Fibroblast of the conjunctiva (primary cell): ENCODE results near the gene LIMK1.
"Not testable (repeated sequence)": the region's sequence is repeated elsewhere in the genome, so short reads cannot be mapped to it uniquely, and the experiment has no call there.

Experiments
- DNase-seq: peaks from one replicate; pipeline ENCODE4 v3.0.0-alpha.2; 2010; ENCODE audit warnings: low read depth

Gene LIMK1

DNA sequence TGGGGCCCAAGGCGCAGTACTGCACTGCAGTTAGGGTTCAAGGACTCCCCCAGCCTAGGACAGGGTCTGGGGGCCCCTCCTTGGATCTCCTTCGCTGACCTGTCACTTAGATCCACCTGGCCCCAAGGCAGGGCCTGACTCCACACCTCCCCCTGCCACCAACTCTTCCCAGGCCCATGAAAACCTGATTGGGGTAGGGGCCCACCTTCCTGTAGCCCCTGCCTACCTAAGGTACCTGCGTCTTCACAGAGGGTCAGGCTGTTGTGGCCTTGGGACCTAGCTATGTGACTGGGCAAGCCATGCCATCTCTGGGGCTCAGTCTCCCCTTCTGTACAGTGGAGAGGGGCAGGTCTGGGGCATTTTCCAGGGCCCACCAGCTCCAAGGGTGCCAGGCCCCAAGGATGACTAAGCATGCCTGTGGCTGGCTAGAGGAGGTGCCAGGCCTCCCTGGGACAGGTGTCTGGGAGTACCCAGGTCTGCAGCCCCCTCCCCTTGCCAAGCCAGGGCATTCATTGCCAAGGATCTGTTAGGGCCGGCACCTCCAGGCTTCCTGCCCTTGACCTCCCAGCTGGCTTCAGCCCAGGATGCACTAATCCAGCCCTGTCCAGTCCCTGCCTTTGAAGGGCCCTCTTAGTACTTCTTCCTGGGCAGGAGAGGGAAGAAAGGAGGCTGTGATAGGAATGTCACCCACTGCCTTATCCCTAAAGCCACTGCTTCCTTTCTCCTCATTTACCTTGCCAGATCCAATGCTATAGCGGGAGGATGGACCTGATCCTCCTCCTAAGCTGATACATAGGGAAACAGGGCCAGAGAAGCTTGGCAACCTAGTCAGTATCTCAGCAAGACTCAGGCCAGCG is 1.3 kb downstream of the LIMK1 start:
- no peak for DNase-seq

DNA sequence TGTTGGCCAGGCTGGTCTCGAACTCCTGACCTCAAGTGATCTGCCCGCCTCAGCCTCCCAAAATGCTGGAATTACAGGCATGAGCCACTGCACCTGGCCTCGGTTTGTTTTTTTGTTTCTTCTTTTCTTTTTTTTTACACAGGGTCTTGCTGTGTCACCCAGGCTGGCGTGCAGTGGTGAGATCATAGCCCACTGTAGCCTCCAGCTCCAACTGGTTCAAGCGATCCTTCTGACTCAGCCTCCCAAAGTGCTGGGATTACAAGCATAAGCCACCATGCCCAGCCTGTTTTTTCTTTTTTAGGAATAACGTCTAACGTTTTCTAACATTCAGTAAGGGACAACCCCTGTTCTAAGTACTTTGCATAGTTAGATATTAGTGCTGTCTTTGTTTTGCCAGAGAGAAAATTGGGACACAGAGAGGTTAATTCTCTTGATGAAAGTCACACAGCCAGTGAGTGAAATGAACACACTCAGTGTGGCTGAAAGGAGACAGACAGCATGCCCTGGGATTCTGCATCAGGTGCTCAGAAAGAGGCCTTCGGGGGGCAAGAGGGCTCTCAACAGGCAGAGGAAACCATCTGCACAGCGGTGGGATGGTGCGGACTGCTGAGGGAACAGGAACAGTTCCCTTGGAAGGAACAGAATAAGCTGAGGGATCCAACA is 4.3 kb downstream of the LIMK1 start:
- DNase-seq = no peak

DNA sequence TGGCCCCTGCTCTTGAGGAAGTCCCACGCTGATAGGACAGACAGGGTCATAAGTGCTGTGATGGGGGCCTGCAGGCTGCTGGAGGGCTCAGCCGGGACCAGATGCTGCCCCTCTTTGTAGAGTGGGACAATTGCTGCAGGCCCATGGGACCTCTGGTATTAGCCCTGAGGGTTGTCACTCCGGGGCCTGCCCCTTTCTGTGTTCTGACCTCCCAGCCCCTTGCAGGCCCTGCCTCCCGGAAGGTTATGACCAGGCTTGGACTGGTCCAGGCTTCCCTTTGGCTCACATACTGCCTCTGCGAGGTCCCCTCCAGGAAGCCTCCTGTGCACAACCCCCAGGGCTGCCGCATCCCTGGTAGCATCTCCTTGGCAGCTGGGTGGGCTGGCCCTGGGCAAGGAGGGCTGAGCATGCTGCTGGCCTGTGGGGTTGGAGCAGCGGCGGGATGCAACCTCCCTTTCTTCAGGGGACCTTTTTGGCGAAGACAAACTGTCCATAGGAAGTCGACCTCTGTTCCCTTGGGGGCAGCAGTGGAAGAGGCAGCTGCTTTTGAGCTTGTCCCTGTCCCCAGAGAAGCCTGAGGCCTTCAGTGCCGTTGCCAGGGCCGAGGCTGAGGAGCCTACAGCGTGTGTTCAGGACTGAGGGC is 8.8 kb downstream of the LIMK1 start:
- DNase-seq = no peak

DNA sequence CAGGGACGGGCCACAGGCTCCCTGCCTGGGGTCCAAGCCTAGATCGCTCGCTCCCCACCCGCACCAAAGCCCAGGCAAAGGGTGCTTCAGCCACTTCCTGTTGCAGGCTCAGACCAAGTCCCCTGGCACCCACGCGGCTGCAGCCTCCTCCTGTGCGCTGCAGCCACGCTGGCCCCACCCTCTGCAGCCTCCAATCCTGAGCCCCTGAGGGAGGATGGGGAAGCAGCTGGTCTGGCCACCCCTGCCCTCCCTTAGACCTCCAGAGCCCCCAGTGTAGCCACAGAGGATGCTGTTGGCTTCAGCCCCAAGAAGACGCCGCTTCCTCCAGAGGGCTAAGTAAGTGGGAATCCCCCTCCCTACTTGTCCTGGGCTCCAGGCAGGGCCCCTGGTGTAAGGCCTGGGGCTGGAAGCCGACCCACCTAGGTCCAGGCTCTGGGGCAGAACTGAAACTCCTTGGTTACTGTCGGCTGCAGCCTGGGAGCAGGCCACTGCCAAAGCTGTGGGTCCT is 9.4 kb downstream of the LIMK1 start:
- DNase-seq = no peak

DNA sequence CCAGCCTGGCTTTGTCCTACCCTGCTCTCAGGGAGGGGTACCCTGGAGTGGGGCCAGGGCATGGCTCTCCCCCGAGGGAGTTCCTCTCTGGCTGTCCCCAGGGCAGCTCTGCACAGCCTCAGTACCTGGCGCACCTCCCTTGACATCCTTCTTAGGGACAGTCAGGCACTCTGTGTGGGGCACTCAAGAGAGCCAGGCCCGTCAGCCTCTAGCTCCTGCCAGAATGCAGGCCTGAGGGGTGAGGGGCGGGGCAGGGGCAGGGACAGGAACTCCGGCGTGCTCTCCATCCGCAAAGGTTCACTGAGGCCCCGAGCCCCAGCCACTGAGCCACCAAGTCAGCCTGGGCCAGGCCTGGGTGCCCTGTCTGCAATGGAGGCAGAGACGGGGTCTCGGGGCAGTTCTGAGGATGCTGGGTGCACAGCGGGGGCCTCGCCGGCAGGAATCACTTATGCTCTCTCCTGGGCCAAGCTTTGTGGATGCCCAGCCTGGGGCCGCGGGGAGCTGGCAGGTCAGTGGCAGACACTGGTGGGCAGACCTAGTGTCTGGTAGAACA is 10.1 kb downstream of the LIMK1 start:
- DNase-seq = no peak

DNA sequence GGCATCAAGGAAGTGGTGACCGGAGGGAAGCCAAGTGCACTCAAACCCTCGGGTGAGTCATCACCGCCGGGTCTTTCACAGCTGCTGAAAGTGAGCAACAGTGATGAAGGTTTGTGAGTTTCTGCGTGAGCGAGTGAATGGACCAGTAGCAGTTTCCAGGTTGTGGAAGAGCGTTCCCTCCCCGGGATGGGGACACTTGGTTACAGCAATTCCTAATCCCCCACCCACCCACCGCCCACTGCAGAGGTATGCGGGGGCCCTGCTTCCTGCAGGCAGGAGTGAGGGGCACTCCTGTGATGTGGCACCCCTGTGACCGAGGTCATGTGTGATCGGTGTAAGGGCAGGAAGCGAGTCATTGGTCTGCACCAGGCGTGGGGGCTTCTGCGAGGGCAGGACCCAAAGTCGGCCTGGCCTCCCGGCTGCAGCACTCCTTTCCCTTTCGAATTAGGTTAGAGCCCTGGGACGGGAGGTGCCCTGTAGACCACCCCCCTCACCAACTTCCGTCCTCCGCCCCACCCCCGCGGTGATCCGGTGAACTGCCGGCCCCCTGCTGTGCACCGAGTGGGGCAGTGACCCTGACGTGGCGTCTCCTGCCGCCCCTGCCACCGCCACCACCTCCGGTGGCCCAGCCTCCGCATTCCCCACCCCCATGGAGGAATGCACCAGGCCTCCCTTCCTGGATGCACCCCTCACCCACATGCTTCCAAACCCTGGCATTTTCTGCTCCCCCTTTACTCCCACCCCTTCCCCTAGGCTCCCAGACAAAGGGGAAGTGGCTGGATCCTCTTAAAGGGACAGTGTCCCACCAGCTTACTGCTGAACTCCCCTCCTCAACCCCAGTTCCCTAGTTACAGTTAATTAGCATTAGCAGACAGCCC is 10.9 kb downstream of the LIMK1 start:
- DNase-seq = peak; percentile 65

DNA sequence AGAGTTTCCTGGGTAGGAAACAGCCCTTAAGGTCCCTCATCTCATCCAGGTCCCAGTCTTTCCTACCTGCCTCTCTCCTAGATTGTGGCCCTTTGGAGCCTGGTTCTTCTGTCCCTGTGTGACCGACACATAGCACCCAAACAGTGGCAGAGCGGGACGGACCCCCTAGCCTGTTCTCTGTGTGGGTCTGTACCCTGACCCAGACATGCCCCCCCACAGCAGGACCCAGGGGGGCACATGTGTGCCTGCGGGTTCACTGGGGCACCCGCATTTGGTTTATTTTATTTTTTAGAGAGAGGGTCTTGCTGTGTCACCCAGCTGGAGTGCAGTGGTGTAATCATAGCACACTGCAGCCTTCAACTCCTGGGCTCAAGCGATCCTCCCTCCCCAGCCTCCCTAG is 11.5 kb downstream of the LIMK1 start:
- DNase-seq = no peak

DNA sequence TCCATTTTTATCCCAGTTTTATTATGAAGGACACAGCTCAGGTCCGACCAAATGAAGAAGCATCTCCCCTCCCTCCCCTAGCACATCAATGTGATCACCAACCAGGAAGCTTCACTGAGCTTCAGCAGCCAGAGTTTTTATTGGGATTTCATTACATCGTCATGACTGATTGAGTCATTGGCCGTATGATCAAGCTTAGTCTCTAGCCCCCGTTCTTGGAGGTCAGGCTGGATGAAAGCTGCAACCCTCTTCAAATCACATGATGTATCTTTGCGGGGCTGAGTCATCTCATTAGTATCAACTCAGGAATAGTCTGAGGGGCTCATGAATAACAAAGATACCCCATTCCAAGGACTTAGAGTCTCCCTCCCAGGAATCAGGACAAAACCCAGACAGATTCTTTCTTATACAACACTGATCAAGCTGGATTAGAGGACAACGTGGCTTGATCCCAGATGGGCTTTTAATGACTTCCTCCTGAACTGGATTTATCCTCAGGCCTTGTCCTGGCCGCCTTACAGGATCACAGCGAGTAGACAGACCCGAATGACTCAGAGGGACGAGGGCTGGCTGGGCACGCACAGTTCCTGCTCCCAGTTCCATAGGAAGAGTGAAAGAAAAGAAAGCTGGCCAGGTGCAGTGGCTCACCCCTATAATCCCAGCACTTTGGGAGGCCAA is 14.5 kb downstream of the LIMK1 start:
- peak; percentile 79 for DNase-seq

DNA sequence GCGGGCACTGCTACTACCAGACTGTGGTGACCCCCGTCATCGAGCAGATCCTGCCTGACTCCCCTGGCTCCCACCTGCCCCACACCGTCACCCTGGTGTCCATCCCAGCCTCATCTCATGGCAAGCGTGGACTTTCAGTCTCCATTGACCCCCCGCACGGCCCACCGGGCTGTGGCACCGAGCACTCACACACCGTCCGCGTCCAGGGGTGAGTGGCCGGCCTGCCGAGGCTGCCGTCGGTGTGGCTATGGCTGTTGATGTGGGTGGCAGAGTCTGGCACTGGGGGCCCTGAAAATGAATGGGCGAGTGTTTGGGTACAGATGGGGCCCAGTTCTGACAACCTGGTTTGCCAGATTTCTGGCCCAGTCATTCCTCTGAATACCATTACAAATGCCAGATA is 15.4 kb downstream of the LIMK1 start:
- DNase-seq = no peak

DNA sequence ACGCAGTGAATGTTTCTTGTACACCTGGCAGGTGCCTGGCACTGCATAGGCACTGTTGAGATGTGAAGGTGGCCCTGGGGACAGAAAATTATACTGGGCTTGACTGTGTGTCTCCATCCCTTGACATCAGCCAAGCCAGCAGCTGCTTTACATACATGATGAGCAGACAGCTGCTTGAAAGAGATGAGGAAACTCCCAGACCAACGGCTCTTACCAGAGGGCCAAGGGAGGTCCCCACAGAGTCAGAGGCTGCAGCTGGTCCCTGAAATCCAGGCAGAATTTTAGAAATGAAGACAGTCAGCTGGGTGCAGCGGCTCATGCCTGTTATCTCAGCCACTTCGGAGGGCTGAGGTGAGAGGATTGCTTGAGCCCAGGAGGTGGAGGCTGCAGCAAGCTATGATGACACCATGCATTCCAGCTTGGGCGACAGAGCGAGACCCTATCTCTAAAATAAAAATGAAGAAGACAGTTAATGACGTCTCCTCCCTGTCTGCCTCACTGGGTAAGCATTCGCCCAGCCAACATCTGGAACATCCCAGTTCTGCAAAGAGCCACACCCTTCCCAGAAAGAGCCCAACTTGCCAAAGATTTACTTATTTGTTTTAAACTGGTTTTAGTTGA is 17.6 kb downstream of the LIMK1 start:
- DNase-seq = peak; percentile 13

DNA sequence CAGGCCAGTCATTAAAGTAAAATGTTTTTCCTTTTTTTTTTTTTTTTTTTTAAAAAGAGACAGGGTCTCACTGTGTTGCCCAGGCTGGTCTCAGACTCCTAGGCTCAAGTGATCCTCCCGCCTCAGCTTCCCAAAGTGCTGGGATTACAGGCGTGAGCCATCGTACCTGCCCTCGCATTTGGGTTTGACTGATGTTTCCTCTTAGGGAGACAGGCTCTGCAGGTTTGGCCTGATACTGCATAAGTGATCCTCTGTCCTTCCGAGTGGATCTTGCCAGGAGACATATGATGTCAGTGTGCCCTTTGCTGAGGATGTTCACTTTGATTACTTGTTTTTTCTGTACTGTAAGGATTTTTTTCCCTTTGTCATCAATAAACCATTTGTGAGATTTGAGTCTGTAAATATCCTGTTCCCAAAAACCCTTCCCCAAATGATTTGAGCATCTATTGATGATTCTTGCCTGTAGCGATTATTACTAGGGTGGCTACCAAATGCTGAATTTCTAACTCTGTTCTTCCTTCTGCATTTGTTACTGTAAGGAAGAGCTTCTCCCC is 19.7 kb downstream of the LIMK1 start:
- DNase-seq = no peak

DNA sequence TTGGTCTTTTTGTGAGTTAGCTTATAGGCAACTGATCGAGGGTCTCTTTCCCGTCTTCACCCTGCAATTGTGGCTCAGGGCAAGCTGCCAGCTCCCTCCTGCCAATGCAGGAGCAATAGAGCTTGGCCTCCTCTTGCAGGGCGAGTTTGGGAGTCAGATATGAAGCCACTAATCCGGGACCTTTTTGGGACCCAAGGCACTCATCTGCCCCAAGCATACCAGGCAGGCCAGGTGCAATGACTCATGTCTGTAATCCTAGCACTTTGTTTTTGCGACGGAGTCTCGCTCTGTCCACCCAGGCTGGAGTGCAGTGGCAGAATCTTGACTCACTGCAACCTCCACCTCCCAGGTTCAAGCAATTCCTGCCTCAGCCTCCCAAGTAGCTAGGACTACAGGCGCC is 21.1 kb downstream of the LIMK1 start:
- DNase-seq = no peak

DNA sequence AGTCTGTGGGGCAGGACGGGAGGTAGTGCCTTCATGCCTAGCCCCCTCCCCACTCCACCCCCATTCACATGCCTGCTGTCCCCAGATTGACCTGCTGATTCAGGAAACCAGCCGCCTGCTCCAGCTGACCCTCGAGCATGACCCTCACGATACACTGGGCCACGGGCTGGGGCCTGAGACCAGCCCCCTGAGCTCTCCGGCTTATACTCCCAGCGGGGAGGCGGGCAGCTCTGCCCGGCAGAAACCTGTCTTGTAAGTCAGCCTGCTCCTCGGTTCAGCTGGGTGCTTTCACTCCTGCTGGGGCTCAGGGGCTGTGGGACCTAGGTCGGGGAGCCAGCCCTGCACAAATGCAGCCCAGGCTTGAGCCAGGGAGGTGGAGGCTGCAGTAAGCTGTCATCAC is 22.4 kb downstream of the LIMK1 start:
- DNase-seq = no peak

DNA sequence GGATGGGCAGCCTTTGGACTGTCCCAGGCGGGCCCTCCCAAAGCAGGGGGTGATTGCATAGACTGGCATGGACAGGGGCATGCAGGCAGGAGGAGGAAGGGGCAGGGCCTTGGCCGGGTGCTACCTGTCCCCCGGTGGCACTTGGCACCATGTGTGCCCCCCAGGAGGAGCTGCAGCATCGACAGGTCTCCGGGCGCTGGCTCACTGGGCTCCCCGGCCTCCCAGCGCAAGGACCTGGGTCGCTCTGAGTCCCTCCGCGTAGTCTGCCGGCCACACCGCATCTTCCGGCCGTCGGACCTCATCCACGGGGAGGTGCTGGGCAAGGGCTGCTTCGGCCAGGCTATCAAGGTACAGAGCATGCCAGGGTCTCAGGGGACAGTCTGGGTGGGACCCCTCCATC is 23.2 kb downstream of the LIMK1 start:
- DNase-seq = no peak

DNA sequence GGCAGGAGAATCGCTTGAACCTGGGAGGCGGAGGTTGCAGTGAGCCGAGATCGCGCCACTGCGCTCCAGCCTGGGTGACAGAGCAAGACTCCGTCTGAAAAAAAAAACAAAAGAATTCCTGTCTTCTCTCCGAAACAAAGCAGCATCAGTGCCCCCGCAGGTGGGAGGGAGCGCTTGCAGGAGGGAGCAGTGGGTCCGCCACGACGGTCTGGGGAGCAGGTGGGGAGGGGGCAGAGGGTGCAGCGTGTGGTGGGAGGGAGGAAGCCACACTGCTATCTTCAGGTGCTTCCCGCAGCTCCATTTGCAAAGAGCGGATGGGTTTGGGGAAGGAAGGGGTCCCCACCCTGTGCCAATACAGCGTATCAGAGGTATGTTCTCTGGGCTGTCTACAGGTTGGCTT is 31.7 kb downstream of the LIMK1 start:
- DNase-seq = no peak

DNA sequence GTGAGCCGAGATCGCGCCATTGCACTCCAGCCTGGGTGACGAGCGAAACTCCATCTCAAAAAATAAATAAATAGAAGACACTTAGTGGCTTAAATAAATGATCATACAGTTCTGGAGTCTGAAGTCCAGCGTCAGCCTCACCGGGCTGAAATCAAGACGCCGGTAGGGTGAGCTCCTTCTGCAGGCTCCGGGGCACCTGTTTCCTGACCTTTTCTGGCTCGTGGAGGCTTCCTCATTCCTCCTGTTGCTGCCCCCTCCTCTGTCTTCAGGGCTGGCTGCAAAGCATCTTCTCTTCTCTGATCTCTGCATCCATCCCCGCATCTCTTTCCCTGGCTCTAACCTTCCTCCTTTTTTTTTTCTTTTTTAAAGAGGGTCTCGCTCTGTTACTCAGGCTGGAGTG is 32.8 kb downstream of the LIMK1 start:
- DNase-seq = no peak

DNA sequence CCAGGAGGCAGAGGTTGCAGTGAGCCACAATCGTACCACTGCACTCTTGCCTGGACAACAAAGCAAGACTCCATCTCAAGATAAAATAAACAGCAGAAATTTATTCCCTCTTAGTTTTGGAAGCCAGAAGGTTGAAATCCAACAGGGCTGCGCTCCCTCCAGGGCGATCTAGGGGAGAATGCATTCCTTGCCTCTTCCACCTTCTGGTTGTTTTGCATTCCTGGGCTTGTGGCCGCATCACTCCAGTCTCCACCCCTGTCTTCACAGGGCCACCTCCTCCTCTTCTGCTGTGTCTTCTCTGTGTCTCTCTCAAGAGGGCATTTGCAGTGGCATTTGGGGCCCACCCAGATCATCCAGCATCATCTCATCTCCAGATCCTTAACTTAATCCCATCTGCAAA is 36.2 kb downstream of the LIMK1 start:
- no peak for DNase-seq

DNA sequence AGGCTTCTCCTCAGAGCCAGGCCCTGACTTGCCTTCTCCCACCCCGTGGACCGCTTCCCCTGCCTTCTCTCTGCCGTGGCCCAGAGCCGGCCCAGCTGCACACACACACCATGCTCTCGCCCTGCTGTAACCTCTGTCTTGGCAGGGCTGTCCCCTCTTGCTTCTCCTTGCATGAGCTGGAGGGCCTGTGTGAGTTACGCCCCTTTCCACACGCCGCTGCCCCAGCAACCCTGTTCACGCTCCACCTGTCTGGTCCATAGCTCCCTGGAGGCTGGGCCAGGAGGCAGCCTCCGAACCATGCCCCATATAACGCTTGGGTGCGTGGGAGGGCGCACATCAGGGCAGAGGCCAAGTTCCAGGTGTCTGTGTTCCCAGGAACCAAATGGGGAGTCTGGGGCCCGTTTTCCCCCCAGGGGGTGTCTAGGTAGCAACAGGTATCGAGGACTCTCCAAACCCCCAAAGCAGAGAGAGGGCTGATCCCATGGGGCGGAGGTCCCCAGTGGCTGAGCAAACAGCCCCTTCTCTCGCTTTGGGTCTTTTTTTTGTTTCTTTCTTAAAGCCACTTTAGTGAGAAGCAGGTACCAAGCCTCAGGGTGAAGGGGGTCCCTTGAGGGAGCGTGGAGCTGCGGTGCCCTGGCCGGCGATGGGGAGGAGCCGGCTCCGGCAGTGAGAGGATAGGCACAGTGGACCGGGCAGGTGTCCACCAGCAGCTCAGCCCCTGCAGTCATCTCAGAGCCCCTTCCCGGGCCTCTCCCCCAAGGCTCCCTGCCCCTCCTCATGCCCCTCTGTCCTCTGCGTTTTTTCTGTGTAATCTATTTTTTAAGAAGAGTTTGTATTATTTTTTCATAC is 38.0 kb downstream of the LIMK1 start:
- DNase-seq = no peak

DNA sequence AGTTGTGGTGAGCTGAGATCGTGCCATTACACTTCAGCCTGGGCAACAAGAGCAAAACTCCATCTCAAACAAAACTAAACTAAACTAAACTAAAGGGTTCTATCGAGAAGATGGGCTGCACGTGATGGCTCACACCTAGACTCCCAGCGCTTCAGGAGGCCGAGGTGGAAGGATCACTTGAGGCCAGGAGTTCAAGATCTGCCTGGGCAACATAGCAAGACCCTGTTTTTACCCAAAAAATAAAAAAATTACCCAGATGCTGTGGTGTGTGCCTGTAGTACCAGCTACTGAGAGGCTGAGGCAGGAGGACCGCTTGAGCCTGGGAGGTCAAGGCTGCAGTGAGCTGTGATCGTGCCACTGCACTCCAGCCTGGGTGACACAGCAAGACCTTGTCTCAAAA is 40.3 kb downstream of the LIMK1 start:
- DNase-seq = not testable (repeated sequence)
